ENCODE data around the gene RESP18.

DNA sequence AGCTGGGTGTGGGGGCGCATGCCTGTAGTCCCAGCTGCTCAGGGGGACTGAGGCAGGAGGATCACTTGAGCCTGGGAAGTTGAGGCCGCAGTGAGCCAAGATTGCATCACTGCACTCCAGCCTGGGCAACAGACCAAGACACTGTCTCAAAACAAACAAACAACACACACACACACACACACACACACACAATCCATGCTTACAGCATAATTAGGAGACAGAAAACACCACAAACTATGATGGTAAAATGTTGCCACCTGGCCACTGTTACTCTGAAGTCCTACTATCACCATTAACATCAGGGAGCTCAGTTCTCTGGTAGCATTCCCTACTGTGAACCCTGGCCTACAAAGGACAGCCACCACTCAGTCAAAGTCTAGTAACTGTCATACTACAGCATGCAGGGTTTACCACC lies 36.9 kb upstream of the RESP18 start:
- TF ChIP-seq ZNF660 (tag by site-specific recombination; IDR thresholded peaks at IDR 0.05) (no peak), ZNF514 (tag by site-specific recombination; IDR thresholded peaks at IDR 0.05) (no peak), SP7 (tag by site-specific recombination; IDR thresholded peaks at IDR 0.05) (peak; percentile 79; the same call in 1 of the 2 replicates), CTCF (tag by site-specific recombination; IDR thresholded peaks at IDR 0.05) (no peak), ZNF416 (tag by site-specific recombination; IDR thresholded peaks at IDR 0.05) (peak; percentile 81), ZNF747 (tag by site-specific recombination; IDR thresholded peaks at IDR 0.05) (0 out of 2 replicates have a peak, but pooled peaks have one; percentile 68), ZNF830 (tag by site-specific recombination; IDR thresholded peaks at IDR 0.05; ENCODE audit: low read depth) (no peak), ELK4 (IDR thresholded peaks at IDR 0.05; ENCODE audit: borderline replicate concordance, low read depth, low read length) (no peak)
- TF ChIP-seq, protein P1, sequence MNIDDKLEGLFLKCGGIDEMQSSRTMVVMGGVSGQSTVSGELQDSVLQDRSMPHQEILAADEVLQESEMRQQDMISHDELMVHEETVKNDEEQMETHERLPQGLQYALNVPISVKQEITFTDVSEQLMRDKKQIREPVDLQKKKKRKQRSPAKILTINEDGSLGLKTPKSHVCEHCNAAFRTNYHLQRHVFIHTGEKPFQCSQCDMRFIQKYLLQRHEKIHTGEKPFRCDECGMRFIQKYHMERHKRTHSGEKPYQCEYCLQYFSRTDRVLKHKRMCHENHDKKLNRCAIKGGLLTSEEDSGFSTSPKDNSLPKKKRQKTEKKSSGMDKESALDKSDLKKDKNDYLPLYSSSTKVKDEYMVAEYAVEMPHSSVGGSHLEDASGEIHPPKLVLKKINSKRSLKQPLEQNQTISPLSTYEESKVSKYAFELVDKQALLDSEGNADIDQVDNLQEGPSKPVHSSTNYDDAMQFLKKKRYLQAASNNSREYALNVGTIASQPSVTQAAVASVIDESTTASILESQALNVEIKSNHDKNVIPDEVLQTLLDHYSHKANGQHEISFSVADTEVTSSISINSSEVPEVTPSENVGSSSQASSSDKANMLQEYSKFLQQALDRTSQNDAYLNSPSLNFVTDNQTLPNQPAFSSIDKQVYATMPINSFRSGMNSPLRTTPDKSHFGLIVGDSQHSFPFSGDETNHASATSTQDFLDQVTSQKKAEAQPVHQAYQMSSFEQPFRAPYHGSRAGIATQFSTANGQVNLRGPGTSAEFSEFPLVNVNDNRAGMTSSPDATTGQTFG (tag by site-specific recombination; IDR thresholded peaks at IDR 0.05; ENCODE audit: borderline replicate concordance) = peak; percentile 96
- TF ChIP-seq, protein P2, sequence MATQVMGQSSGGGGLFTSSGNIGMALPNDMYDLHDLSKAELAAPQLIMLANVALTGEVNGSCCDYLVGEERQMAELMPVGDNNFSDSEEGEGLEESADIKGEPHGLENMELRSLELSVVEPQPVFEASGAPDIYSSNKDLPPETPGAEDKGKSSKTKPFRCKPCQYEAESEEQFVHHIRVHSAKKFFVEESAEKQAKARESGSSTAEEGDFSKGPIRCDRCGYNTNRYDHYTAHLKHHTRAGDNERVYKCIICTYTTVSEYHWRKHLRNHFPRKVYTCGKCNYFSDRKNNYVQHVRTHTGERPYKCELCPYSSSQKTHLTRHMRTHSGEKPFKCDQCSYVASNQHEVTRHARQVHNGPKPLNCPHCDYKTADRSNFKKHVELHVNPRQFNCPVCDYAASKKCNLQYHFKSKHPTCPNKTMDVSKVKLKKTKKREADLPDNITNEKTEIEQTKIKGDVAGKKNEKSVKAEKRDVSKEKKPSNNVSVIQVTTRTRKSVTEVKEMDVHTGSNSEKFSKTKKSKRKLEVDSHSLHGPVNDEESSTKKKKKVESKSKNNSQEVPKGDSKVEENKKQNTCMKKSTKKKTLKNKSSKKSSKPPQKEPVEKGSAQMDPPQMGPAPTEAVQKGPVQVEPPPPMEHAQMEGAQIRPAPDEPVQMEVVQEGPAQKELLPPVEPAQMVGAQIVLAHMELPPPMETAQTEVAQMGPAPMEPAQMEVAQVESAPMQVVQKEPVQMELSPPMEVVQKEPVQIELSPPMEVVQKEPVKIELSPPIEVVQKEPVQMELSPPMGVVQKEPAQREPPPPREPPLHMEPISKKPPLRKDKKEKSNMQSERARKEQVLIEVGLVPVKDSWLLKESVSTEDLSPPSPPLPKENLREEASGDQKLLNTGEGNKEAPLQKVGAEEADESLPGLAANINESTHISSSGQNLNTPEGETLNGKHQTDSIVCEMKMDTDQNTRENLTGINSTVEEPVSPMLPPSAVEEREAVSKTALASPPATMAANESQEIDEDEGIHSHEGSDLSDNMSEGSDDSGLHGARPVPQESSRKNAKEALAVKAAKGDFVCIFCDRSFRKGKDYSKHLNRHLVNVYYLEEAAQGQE (tag by site-specific recombination; IDR thresholded peaks at IDR 0.05) = no peak

All from HEK293 (cell line).